ENCODE results near the gene PRTN3.

The PRTN3 gene

GRCh38 chr19:840519-841206, at the start of gene PRTN3:
Gene PRTN3, plus strand, starts transcription at chr19:840999. Its CDS starts 10 bp downstream, at chr19:841009.
- H3K27me3 ChIP-seq = peaks cover 45% of the 10 kb centered on the region
- no peaks in the 10 kb centered on the region for H3K36me3 ChIP-seq
- H3K4me1 ChIP-seq = peaks cover 52% of the 10 kb centered on the region
- H4K20me1 ChIP-seq = peaks cover 1% of the 10 kb centered on the region; the same call in 1 of the 2 replicates
- no peak for TF ChIP-seq Cebpa-rat (IDR thresholded peaks at IDR 0.05)
- H3K9me3 ChIP-seq = no peaks in the 10 kb centered on the region
- H3K4me3 ChIP-seq = no peak within 1 kb of the TSS
- H3K4me2 ChIP-seq = peak within 1 kb of the TSS; percentile 84
- H3K27ac ChIP-seq = no peak within 1 kb of the TSS
- H3K9ac ChIP-seq = no peak within 1 kb of the TSS

- H3K4me1 ChIP-seq = peaks cover 36% of the 10 kb centered on the region
- TF ChIP-seq Cebpa-rat (IDR thresholded peaks at IDR 0.05) = no peak
- H3K9ac ChIP-seq = no peak overlapping the region
- H3K27me3 ChIP-seq = no peaks in the 10 kb centered on the region
- H3K9me3 ChIP-seq = no peaks in the 10 kb centered on the region
- no peak overlapping the region; the same call in 1 of the 2 replicates for H3K27ac ChIP-seq
- no peaks in the 10 kb centered on the region for H4K20me1 ChIP-seq
- H3K4me2 ChIP-seq = peak overlapping the region; percentile 55
- no peak overlapping the region for H3K4me3 ChIP-seq
- H3K36me3 ChIP-seq = no peaks in the 10 kb centered on the region
Measured at GRCh38 chr19:791007-791566, 49.7 kb upstream of the PRTN3 start.

- no peaks in the 10 kb centered on the region for H3K36me3 ChIP-seq
- no peak overlapping the region; the same call in 1 of the 2 replicates for H3K27ac ChIP-seq
- H3K9ac ChIP-seq = no peak overlapping the region
- peak overlapping the region; percentile 55 for H3K4me2 ChIP-seq
- H3K4me1 ChIP-seq = peaks cover 41% of the 10 kb centered on the region
- H3K4me3 ChIP-seq = no peak overlapping the region
- no peak for TF ChIP-seq Cebpa-rat (IDR thresholded peaks at IDR 0.05)
- H4K20me1 ChIP-seq = no peaks in the 10 kb centered on the region
- H3K9me3 ChIP-seq = no peaks in the 10 kb centered on the region
- no peaks in the 10 kb centered on the region for H3K27me3 ChIP-seq
Measured at GRCh38 chr19:791567-792305, 49.1 kb upstream of the PRTN3 start.

GRCh38 chr19:792306-792885, 48.4 kb upstream of the PRTN3 start:
- Histone ChIP-seq H3K4me3 (no peak overlapping the region), H4K20me1 (no peaks in the 10 kb centered on the region), H3K36me3 (no peaks in the 10 kb centered on the region), H3K27ac (no peak overlapping the region), H3K9me3 (no peaks in the 10 kb centered on the region), H3K4me1 (peaks cover 41% of the 10 kb centered on the region), H3K9ac (no peak overlapping the region), H3K27me3 (no peaks in the 10 kb centered on the region), H3K4me2 (no peak overlapping the region)
- no peak for TF ChIP-seq Cebpa-rat (IDR thresholded peaks at IDR 0.05)

- Histone ChIP-seq H3K4me3 (no peak overlapping the region), H4K20me1 (peaks cover 12% of the 10 kb centered on the region), H3K9ac (no peak overlapping the region), H3K36me3 (peaks cover 8% of the 10 kb centered on the region), H3K9me3 (no peaks in the 10 kb centered on the region), H3K27me3 (no peaks in the 10 kb centered on the region), H3K4me2 (no peak overlapping the region), H3K4me1 (peaks cover 38% of the 10 kb centered on the region), H3K27ac (no peak overlapping the region)
- TF ChIP-seq Cebpa-rat (IDR thresholded peaks at IDR 0.05) = no peak
Measured at GRCh38 chr19:793806-794205, 47.0 kb upstream of the PRTN3 start.

GRCh38 chr19:795073-795611, 45.7 kb upstream of the PRTN3 start:
- Histone ChIP-seq H3K27ac (no peak overlapping the region), H3K36me3 (peaks cover 21% of the 10 kb centered on the region), H3K9me3 (no peaks in the 10 kb centered on the region), H3K4me2 (no peak overlapping the region), H3K4me1 (peaks cover 40% of the 10 kb centered on the region), H4K20me1 (peaks cover 25% of the 10 kb centered on the region), H3K9ac (no peak overlapping the region), H3K27me3 (no peaks in the 10 kb centered on the region), H3K4me3 (no peak overlapping the region)
- TF ChIP-seq Cebpa-rat (IDR thresholded peaks at IDR 0.05) = no peak

- Histone ChIP-seq H3K9ac (peak overlapping the region; percentile 85; the same call in 1 of the 2 replicates), H3K27me3 (no peaks in the 10 kb centered on the region), H3K4me2 (peak overlapping the region; percentile 92), H3K9me3 (no peaks in the 10 kb centered on the region), H3K4me3 (peak overlapping the region; percentile 75), H4K20me1 (peaks cover 33% of the 10 kb centered on the region), H3K36me3 (peaks cover 29% of the 10 kb centered on the region), H3K4me1 (peaks cover 45% of the 10 kb centered on the region), H3K27ac (peak overlapping the region; percentile 83)
- no peak for TF ChIP-seq Cebpa-rat (IDR thresholded peaks at IDR 0.05)
Measured at GRCh38 chr19:795691-796581, 44.9 kb upstream of the PRTN3 start.

GRCh38 chr19:796692-797527, 43.9 kb upstream of the PRTN3 start, which contains the start of gene PTBP1:
Gene PTBP1, plus strand, starts transcription at chr19:797452. Its CDS starts 46 bp downstream, at chr19:797498.
- Histone ChIP-seq H4K20me1 (peaks cover 43% of the 10 kb centered on the region), H3K9me3 (no peaks in the 10 kb centered on the region), H3K4me2 (peak within 1 kb of the TSS; percentile 100), H3K27me3 (no peaks in the 10 kb centered on the region), H3K9ac (peak within 1 kb of the TSS; percentile 94), H3K36me3 (peaks cover 39% of the 10 kb centered on the region), H3K4me1 (peaks cover 45% of the 10 kb centered on the region), H3K4me3 (peak within 1 kb of the TSS; percentile 92), H3K27ac (peak within 1 kb of the TSS; percentile 98)
- TF ChIP-seq Cebpa-rat (IDR thresholded peaks at IDR 0.05) = no peak

All from BLaER1 (cell line).